ENCODE measurements around the gene ADGRA3.

The ADGRA3 gene

DNA sequence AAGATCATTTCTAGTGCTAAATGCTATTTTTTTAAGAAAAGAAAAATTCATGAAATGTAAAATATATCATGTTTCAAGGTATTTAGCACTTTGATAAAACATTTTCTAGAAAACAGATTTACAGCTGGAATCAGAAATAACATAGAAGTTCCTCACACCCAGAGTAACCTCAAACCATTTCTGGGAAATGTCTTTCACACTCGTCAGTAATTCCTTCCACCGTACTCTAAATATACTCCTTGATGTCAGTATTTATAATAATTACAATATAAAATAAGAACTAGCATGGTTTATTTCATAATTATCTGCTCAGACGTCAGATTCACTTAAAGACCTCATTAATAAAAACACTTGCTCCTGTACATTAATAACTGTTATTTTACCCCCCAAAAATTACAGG, 103.9 kb downstream of the ADGRA3 start:
- no peaks in the 10 kb centered on the region for H3K4me1 ChIP-seq (ENCODE audit: control insufficient read depth, insufficient read depth, low read length)
- H3K9me3 ChIP-seq (ENCODE audit: control insufficient read depth, insufficient read depth, low read depth, low read length): no peaks in the 10 kb centered on the region
- ChIA-PET CTCF (interaction anchor here (0.7 kb wide), 2 partner anchors 14 to 616 kb away, joined by 3 to 8 read pairs; no protein-coding TSS in a partner anchor), POLR2A (no interaction called here)
- peaks cover 0 to 2% of the 10 kb centered on the region in 2 experiments; a peak in 2 of 3 replicates for H3K36me3 ChIP-seq (ENCODE audit: control insufficient read depth in 2 of 2, insufficient read depth in 1 of 2, low read length in 2 of 2)
- no peak for TF ChIP-seq ZFP41 (tag by site-specific recombination; IDR thresholded peaks at IDR 0.05; ENCODE audit: borderline replicate concordance)
- TF ChIP-seq IKZF3 (tag by site-specific recombination; IDR thresholded peaks at IDR 0.05): no peak
- TF ChIP-seq, protein P1, sequence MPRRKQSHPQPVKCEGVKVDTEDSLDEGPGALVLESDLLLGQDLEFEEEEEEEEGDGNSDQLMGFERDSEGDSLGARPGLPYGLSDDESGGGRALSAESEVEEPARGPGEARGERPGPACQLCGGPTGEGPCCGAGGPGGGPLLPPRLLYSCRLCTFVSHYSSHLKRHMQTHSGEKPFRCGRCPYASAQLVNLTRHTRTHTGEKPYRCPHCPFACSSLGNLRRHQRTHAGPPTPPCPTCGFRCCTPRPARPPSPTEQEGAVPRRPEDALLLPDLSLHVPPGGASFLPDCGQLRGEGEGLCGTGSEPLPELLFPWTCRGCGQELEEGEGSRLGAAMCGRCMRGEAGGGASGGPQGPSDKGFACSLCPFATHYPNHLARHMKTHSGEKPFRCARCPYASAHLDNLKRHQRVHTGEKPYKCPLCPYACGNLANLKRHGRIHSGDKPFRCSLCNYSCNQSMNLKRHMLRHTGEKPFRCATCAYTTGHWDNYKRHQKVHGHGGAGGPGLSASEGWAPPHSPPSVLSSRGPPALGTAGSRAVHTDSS (tag by site-specific recombination; IDR thresholded peaks at IDR 0.05): no peak
- TF ChIP-seq, protein P2, sequence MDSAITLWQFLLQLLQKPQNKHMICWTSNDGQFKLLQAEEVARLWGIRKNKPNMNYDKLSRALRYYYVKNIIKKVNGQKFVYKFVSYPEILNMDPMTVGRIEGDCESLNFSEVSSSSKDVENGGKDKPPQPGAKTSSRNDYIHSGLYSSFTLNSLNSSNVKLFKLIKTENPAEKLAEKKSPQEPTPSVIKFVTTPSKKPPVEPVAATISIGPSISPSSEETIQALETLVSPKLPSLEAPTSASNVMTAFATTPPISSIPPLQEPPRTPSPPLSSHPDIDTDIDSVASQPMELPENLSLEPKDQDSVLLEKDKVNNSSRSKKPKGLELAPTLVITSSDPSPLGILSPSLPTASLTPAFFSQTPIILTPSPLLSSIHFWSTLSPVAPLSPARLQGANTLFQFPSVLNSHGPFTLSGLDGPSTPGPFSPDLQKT (IDR thresholded peaks at IDR 0.05; ENCODE audit: borderline replicate concordance, low read depth, low read length): no peak
- TF ChIP-seq ZSCAN23 (tag by site-specific recombination; IDR thresholded peaks at IDR 0.05): no peak
- no peak for TF ChIP-seq ZNF768 (tag by site-specific recombination; IDR thresholded peaks at IDR 0.05)
- TF ChIP-seq SP7 (tag by site-specific recombination; IDR thresholded peaks at IDR 0.05): no peak
- TF ChIP-seq ZNF175 (tag by site-specific recombination; IDR thresholded peaks at IDR 0.05): no peak
- TF ChIP-seq ZNF16 (tag by site-specific recombination; IDR thresholded peaks at IDR 0.05; ENCODE audit: low read depth): no peak
- TF ChIP-seq ZSCAN16 (tag by site-specific recombination; IDR thresholded peaks at IDR 0.05): no peak
- TF ChIP-seq ZNF623 (tag by site-specific recombination; IDR thresholded peaks at IDR 0.05): no peak
- TF ChIP-seq OVOL3 (tag by site-specific recombination; IDR thresholded peaks at IDR 0.05): no peak
- no peak for TF ChIP-seq ZNF544 (tag by site-specific recombination; IDR thresholded peaks at IDR 0.05)
- TF ChIP-seq, protein P3, sequence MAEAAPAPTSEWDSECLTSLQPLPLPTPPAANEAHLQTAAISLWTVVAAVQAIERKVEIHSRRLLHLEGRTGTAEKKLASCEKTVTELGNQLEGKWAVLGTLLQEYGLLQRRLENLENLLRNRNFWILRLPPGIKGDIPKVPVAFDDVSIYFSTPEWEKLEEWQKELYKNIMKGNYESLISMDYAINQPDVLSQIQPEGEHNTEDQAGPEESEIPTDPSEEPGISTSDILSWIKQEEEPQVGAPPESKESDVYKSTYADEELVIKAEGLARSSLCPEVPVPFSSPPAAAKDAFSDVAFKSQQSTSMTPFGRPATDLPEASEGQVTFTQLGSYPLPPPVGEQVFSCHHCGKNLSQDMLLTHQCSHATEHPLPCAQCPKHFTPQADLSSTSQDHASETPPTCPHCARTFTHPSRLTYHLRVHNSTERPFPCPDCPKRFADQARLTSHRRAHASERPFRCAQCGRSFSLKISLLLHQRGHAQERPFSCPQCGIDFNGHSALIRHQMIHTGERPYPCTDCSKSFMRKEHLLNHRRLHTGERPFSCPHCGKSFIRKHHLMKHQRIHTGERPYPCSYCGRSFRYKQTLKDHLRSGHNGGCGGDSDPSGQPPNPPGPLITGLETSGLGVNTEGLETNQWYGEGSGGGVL (tag by site-specific recombination; IDR thresholded peaks at IDR 0.05): no peak
- no peak for TF ChIP-seq KLF1 (tag by site-specific recombination; IDR thresholded peaks at IDR 0.05)
- TF ChIP-seq ZNF157 (tag by site-specific recombination; IDR thresholded peaks at IDR 0.05): no peak
- TF ChIP-seq, protein P4, sequence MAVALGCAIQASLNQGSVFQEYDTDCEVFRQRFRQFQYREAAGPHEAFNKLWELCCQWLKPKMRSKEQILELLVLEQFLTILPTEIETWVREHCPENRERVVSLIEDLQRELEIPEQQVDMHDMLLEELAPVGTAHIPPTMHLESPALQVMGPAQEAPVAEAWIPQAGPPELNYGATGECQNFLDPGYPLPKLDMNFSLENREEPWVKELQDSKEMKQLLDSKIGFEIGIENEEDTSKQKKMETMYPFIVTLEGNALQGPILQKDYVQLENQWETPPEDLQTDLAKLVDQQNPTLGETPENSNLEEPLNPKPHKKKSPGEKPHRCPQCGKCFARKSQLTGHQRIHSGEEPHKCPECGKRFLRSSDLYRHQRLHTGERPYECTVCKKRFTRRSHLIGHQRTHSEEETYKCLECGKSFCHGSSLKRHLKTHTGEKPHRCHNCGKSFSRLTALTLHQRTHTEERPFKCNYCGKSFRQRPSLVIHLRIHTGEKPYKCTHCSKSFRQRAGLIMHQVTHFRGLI (tag by site-specific recombination; IDR thresholded peaks at IDR 0.05): no peak
- TF ChIP-seq, protein P5, sequence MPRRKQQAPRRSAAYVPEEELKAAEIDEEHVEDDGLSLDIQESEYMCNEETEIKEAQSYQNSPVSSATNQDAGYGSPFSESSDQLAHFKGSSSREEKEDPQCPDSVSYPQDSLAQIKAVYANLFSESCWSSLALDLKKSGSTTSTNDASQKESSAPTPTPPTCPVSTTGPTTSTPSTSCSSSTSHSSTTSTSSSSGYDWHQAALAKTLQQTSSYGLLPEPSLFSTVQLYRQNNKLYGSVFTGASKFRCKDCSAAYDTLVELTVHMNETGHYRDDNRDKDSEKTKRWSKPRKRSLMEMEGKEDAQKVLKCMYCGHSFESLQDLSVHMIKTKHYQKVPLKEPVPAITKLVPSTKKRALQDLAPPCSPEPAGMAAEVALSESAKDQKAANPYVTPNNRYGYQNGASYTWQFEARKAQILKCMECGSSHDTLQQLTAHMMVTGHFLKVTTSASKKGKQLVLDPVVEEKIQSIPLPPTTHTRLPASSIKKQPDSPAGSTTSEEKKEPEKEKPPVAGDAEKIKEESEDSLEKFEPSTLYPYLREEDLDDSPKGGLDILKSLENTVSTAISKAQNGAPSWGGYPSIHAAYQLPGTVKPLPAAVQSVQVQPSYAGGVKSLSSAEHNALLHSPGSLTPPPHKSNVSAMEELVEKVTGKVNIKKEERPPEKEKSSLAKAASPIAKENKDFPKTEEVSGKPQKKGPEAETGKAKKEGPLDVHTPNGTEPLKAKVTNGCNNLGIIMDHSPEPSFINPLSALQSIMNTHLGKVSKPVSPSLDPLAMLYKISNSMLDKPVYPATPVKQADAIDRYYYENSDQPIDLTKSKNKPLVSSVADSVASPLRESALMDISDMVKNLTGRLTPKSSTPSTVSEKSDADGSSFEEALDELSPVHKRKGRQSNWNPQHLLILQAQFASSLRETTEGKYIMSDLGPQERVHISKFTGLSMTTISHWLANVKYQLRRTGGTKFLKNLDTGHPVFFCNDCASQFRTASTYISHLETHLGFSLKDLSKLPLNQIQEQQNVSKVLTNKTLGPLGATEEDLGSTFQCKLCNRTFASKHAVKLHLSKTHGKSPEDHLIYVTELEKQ (tag by site-specific recombination; IDR thresholded peaks at IDR 0.05; ENCODE audit: borderline replicate concordance): no peak
- TF ChIP-seq ZNF473 (tag by site-specific recombination; IDR thresholded peaks at IDR 0.05): no peak
- no peak for TF ChIP-seq ZNF433 (tag by site-specific recombination; IDR thresholded peaks at IDR 0.05; ENCODE audit: low read depth)
- no peak overlapping the region for H3K4me3 ChIP-seq (ENCODE audit: low read depth, low read length)
- no peak overlapping the region for H3K27ac ChIP-seq (ENCODE audit: extremely low read depth, low read depth, low read length)

Data from HEK293 (cell line).